Measurements from ENCODE around the gene CTTNBP2. TPM values are rescaled to one million over a fixed set of nuclear protein-coding genes. Genes with fewer than 3 reads are reported as not detected.

The CTTNBP2 gene
- total and polyA plus RNA-seq, 9 donors = 2.6 to 18.4 (median 10.0) TPM

GRCh38 chr7:117664047-117664446 is 209.2 kb downstream of the CTTNBP2 start:
- no peaks in the 10 kb centered on the region for H3K4me1 ChIP-seq (ENCODE audit: insufficient read depth)
- no peak overlapping the region for H3K4me3 ChIP-seq
- intact Hi-C loops (cut with DNase I) = no loop called here
- no peaks in the 10 kb centered on the region for H3K27me3 ChIP-seq
- no peak overlapping the region for H3K27ac ChIP-seq
- WGBS, 3 donors = 84 to 88% (median 88%) methylated on average over 3 of the region's 3 CpGs
- H3K36me3 ChIP-seq = no peaks in the 10 kb centered on the region
- DNase-seq = no peak
- no peak for TF ChIP-seq CTCF (IDR thresholded peaks at IDR 0.05)
- no peak for TF ChIP-seq POLR2A (IDR thresholded peaks at IDR 0.05)
- no peak for TF ChIP-seq EP300 (IDR thresholded peaks at IDR 0.05)
- H3K9me3 ChIP-seq = no peaks in the 10 kb centered on the region

GRCh38 chr7:117661328-117661727 is 211.9 kb downstream of the CTTNBP2 start:
- Histone ChIP-seq H3K36me3 (no peaks in the 10 kb centered on the region), H3K4me1 (ENCODE audit: insufficient read depth) (no peaks in the 10 kb centered on the region), H3K4me3 (no peak overlapping the region), H3K27me3 (no peaks in the 10 kb centered on the region), H3K27ac (no peak overlapping the region), H3K9me3 (no peaks in the 10 kb centered on the region)
- no peak for DNase-seq
- no peak for TF ChIP-seq POLR2A (IDR thresholded peaks at IDR 0.05)
- TF ChIP-seq CTCF (IDR thresholded peaks at IDR 0.05) = no peak
- no peak for TF ChIP-seq EP300 (IDR thresholded peaks at IDR 0.05)
- intact Hi-C loops (cut with DNase I) = no loop called here
- WGBS, 3 donors = 82 to 86% (median 83%) methylated on average over 2 of the region's 2 CpGs
